Astrocyte (in vitro differentiated cells and primary cell): ENCODE results near the gene DNAAF2.

ENCODE experiments used
- EZH2 ChIP-seq: IDR thresholded peaks from 2 replicates; pipeline ENCODE4 v1.6.1; 2012; ENCODE audit warnings: mild to moderate bottlenecking, low read length, inconsistent platforms; ENCODE audit not compliant: insufficient read depth
- TF ChIP-seq, protein P1 (sequence below): IDR thresholded peaks from 2 replicates; pipeline ENCODE4 v1.5.1; 2011; ENCODE audit warnings: low read depth, mild to moderate bottlenecking, inconsistent platforms, low read length, moderate library complexity; ENCODE audit not compliant: insufficient read depth

DNA sequence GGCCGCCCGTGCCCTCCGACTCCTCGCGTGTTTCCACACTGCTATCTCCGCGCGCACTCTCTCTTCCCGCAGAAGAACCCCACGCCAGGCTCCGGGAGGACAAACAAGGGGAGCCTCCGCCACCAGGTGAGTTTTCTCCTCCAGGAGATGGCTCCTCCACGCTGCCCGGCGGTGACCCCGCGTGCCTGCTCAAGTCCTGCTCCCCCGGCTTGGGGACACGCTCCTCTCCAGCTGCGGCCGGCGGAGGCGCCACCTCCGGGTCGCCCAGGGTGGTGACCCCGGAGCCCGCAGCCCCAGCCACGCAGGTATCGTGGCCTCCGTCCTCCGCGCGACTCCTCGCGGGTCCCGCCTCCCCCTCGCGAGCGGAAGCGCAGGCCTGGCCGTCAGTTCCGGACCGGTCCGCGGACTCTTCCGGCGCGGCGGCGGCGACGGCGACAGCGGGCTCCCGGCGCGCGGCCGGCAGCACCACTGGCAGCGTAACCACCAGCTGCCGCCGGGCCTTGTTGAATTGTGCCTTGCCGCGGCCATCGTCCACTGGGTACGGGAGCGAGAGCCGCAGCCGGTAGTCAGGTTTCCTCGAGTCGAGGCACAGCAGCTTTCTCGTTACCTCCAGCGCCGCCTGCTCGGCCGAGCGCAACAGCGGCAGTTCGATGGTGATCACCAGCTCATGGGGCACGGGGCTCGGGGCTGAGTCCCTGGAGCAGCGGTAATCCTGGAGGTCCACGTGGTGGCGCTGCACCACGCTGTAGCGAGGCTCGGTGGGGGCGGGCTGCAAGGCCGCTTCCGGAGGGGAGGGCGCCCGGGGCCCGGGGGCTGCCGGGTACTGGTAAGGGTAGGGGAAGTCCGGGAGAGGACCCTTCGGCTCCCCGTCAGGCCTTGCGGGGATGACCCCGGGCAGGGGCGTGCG, 1.2 kb downstream of the DNAAF2 start:
- TF ChIP-seq, protein P1, sequence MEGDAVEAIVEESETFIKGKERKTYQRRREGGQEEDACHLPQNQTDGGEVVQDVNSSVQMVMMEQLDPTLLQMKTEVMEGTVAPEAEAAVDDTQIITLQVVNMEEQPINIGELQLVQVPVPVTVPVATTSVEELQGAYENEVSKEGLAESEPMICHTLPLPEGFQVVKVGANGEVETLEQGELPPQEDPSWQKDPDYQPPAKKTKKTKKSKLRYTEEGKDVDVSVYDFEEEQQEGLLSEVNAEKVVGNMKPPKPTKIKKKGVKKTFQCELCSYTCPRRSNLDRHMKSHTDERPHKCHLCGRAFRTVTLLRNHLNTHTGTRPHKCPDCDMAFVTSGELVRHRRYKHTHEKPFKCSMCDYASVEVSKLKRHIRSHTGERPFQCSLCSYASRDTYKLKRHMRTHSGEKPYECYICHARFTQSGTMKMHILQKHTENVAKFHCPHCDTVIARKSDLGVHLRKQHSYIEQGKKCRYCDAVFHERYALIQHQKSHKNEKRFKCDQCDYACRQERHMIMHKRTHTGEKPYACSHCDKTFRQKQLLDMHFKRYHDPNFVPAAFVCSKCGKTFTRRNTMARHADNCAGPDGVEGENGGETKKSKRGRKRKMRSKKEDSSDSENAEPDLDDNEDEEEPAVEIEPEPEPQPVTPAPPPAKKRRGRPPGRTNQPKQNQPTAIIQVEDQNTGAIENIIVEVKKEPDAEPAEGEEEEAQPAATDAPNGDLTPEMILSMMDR, result peak; percentile 46
- no peak for TF ChIP-seq EZH2
